ENCODE measurements around the gene RNF10. TPM values are rescaled to one million over a fixed set of nuclear protein-coding genes. Genes with fewer than 3 reads are reported as not detected.
A peak's percentile ranks its signal among the peaks of the same experiment; 100 is the strongest.

RNF10 gene
- total and polyA plus RNA-seq, 9 of the 15 experiments (the other 6 are each of a cell fraction or from before 2014, with no cell fraction given) = 43.0 to 139 (median 80.1) TPM

DNA sequence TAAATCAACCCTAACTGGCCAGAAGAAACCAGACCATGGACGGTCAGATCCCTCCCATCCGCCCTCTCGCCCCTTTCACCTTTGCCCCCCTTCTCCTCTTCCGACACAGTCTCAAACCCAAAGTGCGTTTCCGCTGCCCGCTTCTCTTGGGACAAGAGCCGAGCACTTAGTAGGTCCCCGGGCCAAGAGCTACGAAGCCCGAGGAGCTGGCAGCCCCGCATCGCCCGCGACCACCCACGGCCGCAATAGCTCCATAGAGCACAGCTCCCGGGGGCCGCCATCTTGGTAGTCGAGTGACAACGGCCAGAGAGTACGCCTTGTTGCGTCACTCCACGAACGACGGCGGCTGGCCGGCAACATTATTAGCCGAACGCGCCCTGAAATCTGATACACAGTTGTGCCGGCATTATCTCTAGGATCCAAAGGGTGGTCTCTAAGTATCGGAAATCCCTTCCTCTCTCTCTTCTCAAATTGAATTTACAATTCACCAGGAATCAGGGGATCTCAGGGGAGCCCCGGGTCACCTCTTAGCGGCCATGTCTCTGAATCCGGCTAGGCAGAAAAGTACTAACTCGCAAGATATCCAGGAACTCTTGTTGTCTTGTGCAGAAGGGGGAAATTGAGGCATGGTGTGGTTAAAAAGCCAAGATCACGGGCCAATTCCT is 5.2 kb upstream of the RNF10 start, which contains the start of gene COQ5 (continued):
- no peak for TF ChIP-seq NCOA1 (IDR thresholded peaks at IDR 0.05; ENCODE audit: low read depth)
- TF ChIP-seq SAFB2 (IDR thresholded peaks at IDR 0.05; ENCODE audit: borderline replicate concordance, low read depth, low read length, severe bottlenecking) = no peak
- TF ChIP-seq ZFPM2 (CRISPR knock-in tag; IDR thresholded peaks at IDR 0.05) = no peak
- no peak for TF ChIP-seq ELF4 (CRISPR knock-in tag; IDR thresholded peaks at IDR 0.05)
- no peak for TF ChIP-seq ZNF584 (CRISPR knock-in tag; IDR thresholded peaks at IDR 0.05; ENCODE audit: low read depth)
- no peak for TF ChIP-seq TRIM28 (IDR thresholded peaks at IDR 0.05)
- TF ChIP-seq, protein P1, sequence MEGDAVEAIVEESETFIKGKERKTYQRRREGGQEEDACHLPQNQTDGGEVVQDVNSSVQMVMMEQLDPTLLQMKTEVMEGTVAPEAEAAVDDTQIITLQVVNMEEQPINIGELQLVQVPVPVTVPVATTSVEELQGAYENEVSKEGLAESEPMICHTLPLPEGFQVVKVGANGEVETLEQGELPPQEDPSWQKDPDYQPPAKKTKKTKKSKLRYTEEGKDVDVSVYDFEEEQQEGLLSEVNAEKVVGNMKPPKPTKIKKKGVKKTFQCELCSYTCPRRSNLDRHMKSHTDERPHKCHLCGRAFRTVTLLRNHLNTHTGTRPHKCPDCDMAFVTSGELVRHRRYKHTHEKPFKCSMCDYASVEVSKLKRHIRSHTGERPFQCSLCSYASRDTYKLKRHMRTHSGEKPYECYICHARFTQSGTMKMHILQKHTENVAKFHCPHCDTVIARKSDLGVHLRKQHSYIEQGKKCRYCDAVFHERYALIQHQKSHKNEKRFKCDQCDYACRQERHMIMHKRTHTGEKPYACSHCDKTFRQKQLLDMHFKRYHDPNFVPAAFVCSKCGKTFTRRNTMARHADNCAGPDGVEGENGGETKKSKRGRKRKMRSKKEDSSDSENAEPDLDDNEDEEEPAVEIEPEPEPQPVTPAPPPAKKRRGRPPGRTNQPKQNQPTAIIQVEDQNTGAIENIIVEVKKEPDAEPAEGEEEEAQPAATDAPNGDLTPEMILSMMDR (IDR thresholded peaks at IDR 0.05 in 2 of 3, conservative IDR thresholded peaks at IDR 0.05 in 1 of 3; ENCODE audit: insufficient read depth in 2 of 3, low read depth in 1 of 3, low read length in 3 of 3) = no peak
- TF ChIP-seq TARDBP (IDR thresholded peaks at IDR 0.05) = 0 out of 2 replicates have a peak, but pooled peaks have one; percentile 43
- TF ChIP-seq ETV1 (tag; conservative IDR thresholded peaks at IDR 0.05; ENCODE audit: low read depth) = peak; percentile 54
- TF ChIP-seq ZNF174 (CRISPR knock-in tag; IDR thresholded peaks at IDR 0.05) = no peak
- no peak for TF ChIP-seq ZBED1 (IDR thresholded peaks at IDR 0.05)
- TF ChIP-seq, protein P2, sequence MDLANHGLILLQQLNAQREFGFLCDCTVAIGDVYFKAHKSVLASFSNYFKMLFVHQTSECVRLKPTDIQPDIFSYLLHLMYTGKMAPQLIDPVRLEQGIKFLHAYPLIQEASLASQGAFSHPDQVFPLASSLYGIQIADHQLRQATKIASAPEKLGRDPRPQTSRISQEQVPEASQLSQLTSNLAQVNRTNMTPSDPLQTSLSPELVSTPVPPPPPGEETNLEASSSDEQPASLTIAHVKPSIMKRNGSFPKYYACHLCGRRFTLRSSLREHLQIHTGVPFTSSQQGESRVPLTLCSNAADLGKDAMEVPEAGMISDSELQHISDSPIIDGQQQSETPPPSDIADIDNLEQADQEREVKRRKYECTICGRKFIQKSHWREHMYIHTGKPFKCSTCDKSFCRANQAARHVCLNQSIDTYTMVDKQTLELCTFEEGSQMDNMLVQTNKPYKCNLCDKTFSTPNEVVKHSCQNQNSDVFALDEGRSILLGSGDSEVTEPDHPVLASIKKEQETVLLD (IDR thresholded peaks at IDR 0.05) = peak; percentile 57; the same call in 1 of the 2 replicates
- TF ChIP-seq, protein P3, sequence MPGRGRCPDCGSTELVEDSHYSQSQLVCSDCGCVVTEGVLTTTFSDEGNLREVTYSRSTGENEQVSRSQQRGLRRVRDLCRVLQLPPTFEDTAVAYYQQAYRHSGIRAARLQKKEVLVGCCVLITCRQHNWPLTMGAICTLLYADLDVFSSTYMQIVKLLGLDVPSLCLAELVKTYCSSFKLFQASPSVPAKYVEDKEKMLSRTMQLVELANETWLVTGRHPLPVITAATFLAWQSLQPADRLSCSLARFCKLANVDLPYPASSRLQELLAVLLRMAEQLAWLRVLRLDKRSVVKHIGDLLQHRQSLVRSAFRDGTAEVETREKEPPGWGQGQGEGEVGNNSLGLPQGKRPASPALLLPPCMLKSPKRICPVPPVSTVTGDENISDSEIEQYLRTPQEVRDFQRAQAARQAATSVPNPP (IDR thresholded peaks at IDR 0.05; ENCODE audit: borderline replicate concordance, insufficient read depth, insufficient read length) = no peak
- TF ChIP-seq IFI16 (CRISPR knock-in tag; IDR thresholded peaks at IDR 0.05) = no peak
- TF ChIP-seq, protein P4, sequence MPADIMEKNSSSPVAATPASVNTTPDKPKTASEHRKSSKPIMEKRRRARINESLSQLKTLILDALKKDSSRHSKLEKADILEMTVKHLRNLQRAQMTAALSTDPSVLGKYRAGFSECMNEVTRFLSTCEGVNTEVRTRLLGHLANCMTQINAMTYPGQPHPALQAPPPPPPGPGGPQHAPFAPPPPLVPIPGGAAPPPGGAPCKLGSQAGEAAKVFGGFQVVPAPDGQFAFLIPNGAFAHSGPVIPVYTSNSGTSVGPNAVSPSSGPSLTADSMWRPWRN (IDR thresholded peaks at IDR 0.05; ENCODE audit: low read depth) = no peak
- TF ChIP-seq ZNF76 (CRISPR knock-in tag; IDR thresholded peaks at IDR 0.05; ENCODE audit: borderline replicate concordance) = no peak
- no peak for TF ChIP-seq TCFL5 (CRISPR knock-in tag; conservative IDR thresholded peaks at IDR 0.05)
- TF ChIP-seq, protein P5, sequence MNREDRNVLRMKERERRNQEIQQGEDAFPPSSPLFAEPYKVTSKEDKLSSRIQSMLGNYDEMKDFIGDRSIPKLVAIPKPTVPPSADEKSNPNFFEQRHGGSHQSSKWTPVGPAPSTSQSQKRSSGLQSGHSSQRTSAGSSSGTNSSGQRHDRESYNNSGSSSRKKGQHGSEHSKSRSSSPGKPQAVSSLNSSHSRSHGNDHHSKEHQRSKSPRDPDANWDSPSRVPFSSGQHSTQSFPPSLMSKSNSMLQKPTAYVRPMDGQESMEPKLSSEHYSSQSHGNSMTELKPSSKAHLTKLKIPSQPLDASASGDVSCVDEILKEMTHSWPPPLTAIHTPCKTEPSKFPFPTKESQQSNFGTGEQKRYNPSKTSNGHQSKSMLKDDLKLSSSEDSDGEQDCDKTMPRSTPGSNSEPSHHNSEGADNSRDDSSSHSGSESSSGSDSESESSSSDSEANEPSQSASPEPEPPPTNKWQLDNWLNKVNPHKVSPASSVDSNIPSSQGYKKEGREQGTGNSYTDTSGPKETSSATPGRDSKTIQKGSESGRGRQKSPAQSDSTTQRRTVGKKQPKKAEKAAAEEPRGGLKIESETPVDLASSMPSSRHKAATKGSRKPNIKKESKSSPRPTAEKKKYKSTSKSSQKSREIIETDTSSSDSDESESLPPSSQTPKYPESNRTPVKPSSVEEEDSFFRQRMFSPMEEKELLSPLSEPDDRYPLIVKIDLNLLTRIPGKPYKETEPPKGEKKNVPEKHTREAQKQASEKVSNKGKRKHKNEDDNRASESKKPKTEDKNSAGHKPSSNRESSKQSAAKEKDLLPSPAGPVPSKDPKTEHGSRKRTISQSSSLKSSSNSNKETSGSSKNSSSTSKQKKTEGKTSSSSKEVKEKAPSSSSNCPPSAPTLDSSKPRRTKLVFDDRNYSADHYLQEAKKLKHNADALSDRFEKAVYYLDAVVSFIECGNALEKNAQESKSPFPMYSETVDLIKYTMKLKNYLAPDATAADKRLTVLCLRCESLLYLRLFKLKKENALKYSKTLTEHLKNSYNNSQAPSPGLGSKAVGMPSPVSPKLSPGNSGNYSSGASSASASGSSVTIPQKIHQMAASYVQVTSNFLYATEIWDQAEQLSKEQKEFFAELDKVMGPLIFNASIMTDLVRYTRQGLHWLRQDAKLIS (CRISPR knock-in tag; IDR thresholded peaks at IDR 0.05) = peak; percentile 94; the same call in 1 of the 2 replicates
- TF ChIP-seq SREBF2 (CRISPR knock-in tag; IDR thresholded peaks at IDR 0.05) = no peak
- no peak for TF ChIP-seq SAFB (IDR thresholded peaks at IDR 0.05; ENCODE audit: borderline replicate concordance, low read depth, low read length)

Measured in K562 (cell line).